Gastroesophageal sphincter (tissue), 4 donors: ENCODE measurements around the gene PRDM15. TPM values are rescaled to one million over a fixed set of nuclear protein-coding genes. Genes with fewer than 3 reads are reported as not detected.

ENCODE experiments used
- ATAC-seq: fragments of 150-250 bp; one replicate; pipeline ENCODE4 v1.9.1; 2016; ENCODE audit warnings: mild to moderate bottlenecking, moderate library complexity
- H3K27ac ChIP-seq, 4 donors: fragments of 200-600 bp; sonication (generic) in 3 of 4; 1 replicate in 3 of 4; 2 replicates in 1 of 4; pipeline ENCODE4 v1.5.1; 2016 to 2019
- H3K27me3 ChIP-seq: fragments of 200-600 bp; sonication (generic); one replicate; pipeline ENCODE4 v1.5.1; 2019
- H3K36me3 ChIP-seq, 2 donors: fragments of 200-600 bp; sonication (generic); one replicate each; pipeline ENCODE4 v1.5.1; 2019; ENCODE audit warnings: control low read depth in 1 of 2
- H3K4me1 ChIP-seq, 3 donors: fragments of 200-600 bp; sonication (generic); 1 replicate in 2 of 3; 2 replicates in 1 of 3; pipeline ENCODE4 v1.5.1; 2016 to 2019; ENCODE audit warnings: control low read depth in 2 of 3
- H3K4me3 ChIP-seq, 2 donors: fragments of 200-600 bp; sonication (generic); one replicate each; pipeline ENCODE4 v1.5.1; 2019; ENCODE audit warnings: mild to moderate bottlenecking in 1 of 2, moderate library complexity in 1 of 2
- H3K9me3 ChIP-seq, 3 donors: fragments of 200-600 bp; sonication (generic); one replicate each; pipeline ENCODE4 v1.5.1; 2017 to 2019; ENCODE audit warnings: control low read depth in 2 of 3
- EP300 ChIP-seq: sonication (generic); formaldehyde crosslinking; IDR thresholded peaks from one replicate; pipeline ENCODE4 v1.6.1; 2017; ENCODE audit warnings: antibody characterized with exemption, mild to moderate bottlenecking
- POLR2A ChIP-seq, 2 donors: fragments of 450-650 bp; IDR thresholded peaks; one replicate each; pipeline ENCODE4 v1.6.1; 2017; ENCODE audit warnings: antibody characterized with exemption in 2 of 2, mild to moderate bottlenecking in 2 of 2, moderate library complexity in 1 of 2
- POLR2AphosphoS5 ChIP-seq: sonication (generic); formaldehyde crosslinking; IDR thresholded peaks from one replicate; pipeline ENCODE4 v1.6.1; 2017; ENCODE audit warnings: antibody characterized with exemption
- WGBS, 2 donors: methylation state at CpG; one replicate each; pipeline ENCODE4 v1.1.5; 2018; ENCODE audit warnings: low coverage in 1 of 2; 5-methylcytosine and 5-hydroxymethylcytosine counted together
- total RNA-seq, 4 donors: library from RNA; depleted of rRNA; stranded (reverse); fragments of >200 nt; gene quantifications; one replicate each; pipeline ENCODE4 v1.1.0, GENCODE V29; 2016
- TF ChIP-seq, protein P1 (sequence below), 4 experiments: fragments of 200-600 bp in 2 of 4; fragments of 450-650 bp in 2 of 4; sonication (generic) in 1 of 4; IDR thresholded peaks; one replicate each; pipeline ENCODE4 v1.5.1; 2017 to 2019; ENCODE audit warnings: antibody characterized with exemption in 4 of 4, mild to moderate bottlenecking in 2 of 4, moderate library complexity in 2 of 4

Gene PRDM15
- total RNA-seq, 4 donors from 2014 or later = 2.9 to 8.2 (median 7.2) TPM

DNA sequence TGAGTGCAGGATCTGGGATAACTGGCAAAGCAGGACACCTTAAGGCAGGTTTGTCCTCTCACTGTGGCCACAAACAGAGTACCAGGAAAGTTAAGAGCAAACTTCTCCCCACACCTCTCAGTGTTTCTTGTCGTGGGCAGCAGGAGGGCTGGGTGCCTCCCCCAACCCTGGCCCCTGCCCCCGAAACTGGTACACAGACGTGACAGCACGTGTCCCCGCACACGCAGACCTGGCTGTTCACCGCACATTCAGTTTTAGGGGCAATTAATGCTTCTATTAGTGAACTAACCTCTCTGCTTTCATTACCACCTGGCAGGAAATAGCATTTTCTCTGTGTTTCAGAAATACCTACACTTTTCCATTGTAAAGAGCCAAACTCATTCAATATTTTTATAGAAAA, 79.4 kb downstream of the PRDM15 start:
- Histone ChIP-seq H3K4me3 (no peak overlapping the region), H3K9me3 (no peaks in the 10 kb centered on the region), H3K4me1 (peaks cover 0 to 18% (median 0%) of the 10 kb centered on the region in 3 donors), H3K36me3 (peaks cover 0 to 47% of the 10 kb centered on the region in 2 donors), H3K27me3 (peaks cover 3% of the 10 kb centered on the region), H3K27ac (no peak overlapping the region)
- TF ChIP-seq POLR2A (IDR thresholded peaks at IDR 0.05) = no peak
- TF ChIP-seq POLR2AphosphoS5 = no peak
- TF ChIP-seq, protein P1, sequence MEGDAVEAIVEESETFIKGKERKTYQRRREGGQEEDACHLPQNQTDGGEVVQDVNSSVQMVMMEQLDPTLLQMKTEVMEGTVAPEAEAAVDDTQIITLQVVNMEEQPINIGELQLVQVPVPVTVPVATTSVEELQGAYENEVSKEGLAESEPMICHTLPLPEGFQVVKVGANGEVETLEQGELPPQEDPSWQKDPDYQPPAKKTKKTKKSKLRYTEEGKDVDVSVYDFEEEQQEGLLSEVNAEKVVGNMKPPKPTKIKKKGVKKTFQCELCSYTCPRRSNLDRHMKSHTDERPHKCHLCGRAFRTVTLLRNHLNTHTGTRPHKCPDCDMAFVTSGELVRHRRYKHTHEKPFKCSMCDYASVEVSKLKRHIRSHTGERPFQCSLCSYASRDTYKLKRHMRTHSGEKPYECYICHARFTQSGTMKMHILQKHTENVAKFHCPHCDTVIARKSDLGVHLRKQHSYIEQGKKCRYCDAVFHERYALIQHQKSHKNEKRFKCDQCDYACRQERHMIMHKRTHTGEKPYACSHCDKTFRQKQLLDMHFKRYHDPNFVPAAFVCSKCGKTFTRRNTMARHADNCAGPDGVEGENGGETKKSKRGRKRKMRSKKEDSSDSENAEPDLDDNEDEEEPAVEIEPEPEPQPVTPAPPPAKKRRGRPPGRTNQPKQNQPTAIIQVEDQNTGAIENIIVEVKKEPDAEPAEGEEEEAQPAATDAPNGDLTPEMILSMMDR (IDR thresholded peaks at IDR 0.05) = no peak
- TF ChIP-seq EP300 = no peak
- 80 to 96% methylated on average over 1 to 7 of the region's 7 CpGs for WGBS, 2 donors
- no peak for ATAC-seq

DNA sequence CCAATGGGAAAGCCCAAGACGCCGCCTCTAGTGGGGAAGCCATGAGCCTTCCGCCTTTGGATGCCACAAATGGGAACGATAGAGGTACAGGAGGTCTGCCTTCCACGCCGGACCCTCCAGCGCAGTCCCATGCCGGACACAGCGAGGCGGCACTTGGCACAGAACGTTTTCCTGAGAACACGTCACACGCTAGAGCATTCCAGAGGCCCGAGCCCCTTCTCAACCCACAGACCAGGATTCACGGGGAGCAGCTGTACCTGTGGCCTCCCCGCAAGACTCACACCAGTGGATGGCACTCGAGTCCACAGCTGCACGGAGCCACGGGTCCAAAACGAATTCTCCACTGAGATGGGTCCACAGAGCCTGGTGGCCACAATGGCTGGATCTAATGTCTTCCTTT, 80.8 kb downstream of the PRDM15 start:
- H3K27me3 ChIP-seq = peaks cover 15% of the 10 kb centered on the region
- H3K4me1 ChIP-seq = peaks cover 0 to 12% (median 0%) of the 10 kb centered on the region in 3 donors
- 96% methylated on average over 5 of the region's 20 CpGs; no CpG with 5 or more reads in 1 of the 2 donors for WGBS, 2 donors
- ATAC-seq = no peak
- H3K4me3 ChIP-seq = no peak overlapping the region
- TF ChIP-seq POLR2AphosphoS5 = no peak
- TF ChIP-seq POLR2A (IDR thresholded peaks at IDR 0.05) = no peak
- TF ChIP-seq, protein P1 (IDR thresholded peaks at IDR 0.05) = no peak
- no peak for TF ChIP-seq EP300
- no peak overlapping the region for H3K27ac ChIP-seq
- H3K9me3 ChIP-seq = peaks cover 0 to 2% (median 0%) of the 10 kb centered on the region in 3 donors
- peaks cover 0 to 44% of the 10 kb centered on the region in 2 donors for H3K36me3 ChIP-seq

DNA sequence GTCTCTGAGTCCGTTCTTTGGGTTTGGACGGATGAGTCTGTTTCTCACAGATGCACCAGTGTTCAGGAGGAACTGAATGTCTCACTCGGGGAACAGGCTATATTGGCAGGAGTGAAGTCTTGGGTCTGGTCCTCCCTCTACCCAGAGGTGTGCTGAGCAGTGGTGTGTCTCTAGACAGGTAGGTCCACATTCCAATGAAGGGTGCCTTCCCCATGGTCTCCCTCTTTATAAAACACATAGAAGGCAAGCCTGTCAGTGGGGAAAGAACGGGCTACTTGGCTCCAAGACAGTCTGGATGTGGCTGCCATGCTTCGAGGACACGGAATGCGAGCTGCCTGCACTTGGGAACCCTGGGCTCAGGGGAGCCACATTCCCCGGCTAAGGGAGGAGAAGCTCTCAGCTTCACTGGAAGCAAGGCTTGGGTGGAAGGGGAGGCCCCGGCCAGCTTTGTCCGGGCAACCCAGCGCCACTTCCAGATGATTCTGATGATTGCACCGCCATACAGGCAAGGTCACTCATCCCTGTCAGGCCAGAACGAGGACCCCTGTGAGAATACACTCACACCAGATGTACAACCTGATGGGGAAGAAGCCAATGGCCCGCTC, 82.6 kb downstream of the PRDM15 start:
- WGBS, 2 donors = 88 to 100% methylated on average over 2 to 7 of the region's 14 CpGs
- Histone ChIP-seq H3K27ac (no peak overlapping the region), H3K4me1 (no peaks in the 10 kb centered on the region), H3K27me3 (peaks cover 15% of the 10 kb centered on the region), H3K4me3 (no peak overlapping the region), H3K36me3 (peaks cover 0 to 39% of the 10 kb centered on the region in 2 donors), H3K9me3 (peaks cover 0 to 19% (median 0%) of the 10 kb centered on the region in 3 donors)
- no peak for ATAC-seq
- no peak for TF ChIP-seq EP300
- no peak for TF ChIP-seq POLR2A (IDR thresholded peaks at IDR 0.05)
- TF ChIP-seq POLR2AphosphoS5 = no peak
- TF ChIP-seq, protein P1 (IDR thresholded peaks at IDR 0.05) = no peak

DNA sequence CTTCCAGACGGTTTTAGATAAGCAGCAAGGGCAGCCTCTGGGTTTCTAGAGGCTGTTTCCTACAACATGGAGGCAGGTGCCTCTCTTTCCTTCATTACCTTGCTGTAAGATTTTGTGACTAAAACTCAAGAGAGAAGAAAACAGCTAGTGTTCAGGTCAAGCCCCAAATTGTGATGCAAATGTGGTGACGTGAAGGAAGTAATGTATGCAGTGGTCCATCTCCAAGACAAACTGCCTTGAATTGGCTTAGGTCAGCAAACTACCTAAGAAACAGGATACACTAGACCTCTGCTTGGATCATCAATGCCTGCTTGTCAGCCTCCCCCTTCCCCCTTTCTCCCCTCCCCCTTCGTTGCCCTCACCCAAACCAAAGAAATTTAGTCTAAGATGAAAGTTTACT, 83.4 kb downstream of the PRDM15 start:
- peaks cover 0 to 19% (median 0%) of the 10 kb centered on the region in 3 donors for H3K9me3 ChIP-seq
- peaks cover 0 to 30% of the 10 kb centered on the region in 2 donors for H3K36me3 ChIP-seq
- no peak overlapping the region for H3K4me3 ChIP-seq
- ATAC-seq = no peak
- H3K27ac ChIP-seq = no peak overlapping the region
- peaks cover 18% of the 10 kb centered on the region for H3K27me3 ChIP-seq
- TF ChIP-seq, protein P1 (IDR thresholded peaks at IDR 0.05) = no peak
- no peak for TF ChIP-seq POLR2AphosphoS5
- 34 to 90% methylated on average over 2 to 3 of the region's 3 CpGs for WGBS, 2 donors
- no peaks in the 10 kb centered on the region for H3K4me1 ChIP-seq

DNA sequence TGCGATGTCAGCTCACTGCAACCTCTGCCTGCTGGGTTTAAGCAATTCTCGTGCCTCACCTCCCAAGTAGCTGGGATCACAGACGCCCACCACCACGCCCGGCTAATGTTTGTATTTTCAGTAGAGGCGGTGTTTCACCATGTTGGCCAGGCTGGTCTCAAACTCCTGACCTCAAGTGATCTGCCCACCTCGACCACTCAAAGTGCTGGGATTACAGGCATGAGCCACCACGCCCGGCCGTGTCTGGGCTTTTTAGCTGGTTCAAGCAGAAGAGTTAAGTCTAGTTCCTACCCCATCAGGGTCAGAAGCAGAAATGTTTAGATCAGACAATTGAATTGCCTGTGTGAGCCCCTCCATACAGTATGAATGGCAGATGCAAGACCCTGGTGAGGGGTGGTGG, 84.5 kb downstream of the PRDM15 start:
- Histone ChIP-seq H3K27me3 (peaks cover 26% of the 10 kb centered on the region), H3K27ac (no peak overlapping the region), H3K4me1 (no peaks in the 10 kb centered on the region), H3K4me3 (no peak overlapping the region), H3K9me3 (peaks cover 0 to 19% (median 0%) of the 10 kb centered on the region in 3 donors), H3K36me3 (peaks cover 0 to 19% of the 10 kb centered on the region in 2 donors)
- TF ChIP-seq POLR2A (IDR thresholded peaks at IDR 0.05) (no peak), EP300 (no peak), POLR2AphosphoS5 (no peak)
- TF ChIP-seq, protein P1 (IDR thresholded peaks at IDR 0.05) = no peak
- no peak for ATAC-seq
- 100% methylated on average over 1 of the region's 10 CpGs; no CpG with 5 or more reads in 1 of the 2 donors for WGBS, 2 donors
